Spinal cord (tissue), 10 donors: ENCODE measurements around the gene NF1. TPM values are rescaled to one million over a fixed set of nuclear protein-coding genes. Genes with fewer than 3 reads are reported as not detected.

ENCODE experiments used
- DNase-seq, 6 donors: peaks; one replicate each; pipeline versions ENCODE4 v3.0.0 to v3.0.0-alpha.2; 2013 to 2015; ENCODE audit warnings: low spot score in 6 of 6, low read depth in 4 of 6
- H3K27ac ChIP-seq: one replicate; pipeline ENCODE4 v1.5.1; 2013; ENCODE audit warnings: low read depth, low read length, control low read depth
- H3K27me3 ChIP-seq: one replicate; pipeline ENCODE4 v1.6.1; 2013; ENCODE audit warnings: low read length; ENCODE audit not compliant: control insufficient read depth, insufficient read depth
- H3K36me3 ChIP-seq: one replicate; pipeline ENCODE4 v1.6.1; 2013; ENCODE audit warnings: low read length; ENCODE audit not compliant: control insufficient read depth, insufficient read depth
- H3K4me1 ChIP-seq: one replicate; pipeline ENCODE4 v1.6.1; 2013; ENCODE audit warnings: low read length; ENCODE audit not compliant: control insufficient read depth, insufficient read depth
- H3K4me3 ChIP-seq: one replicate; pipeline ENCODE4 v1.5.1; 2013; ENCODE audit warnings: low read depth, low read length, control low read depth
- H3K9me3 ChIP-seq: one replicate; pipeline ENCODE4 v1.6.1; 2013; ENCODE audit warnings: low read length; ENCODE audit not compliant: control insufficient read depth, insufficient read depth
- WGBS: methylation state at CpG from one replicate; pipeline ENCODE4 v1.1.5; 2013; ENCODE audit warnings: missing lambda C conversion rate; ENCODE audit not compliant: insufficient coverage; 5-methylcytosine and 5-hydroxymethylcytosine counted together
- polyA plus RNA-seq, 2 donors: library from polyadenylated mRNA; unstranded; fragments of 120-200 nt; gene quantifications; one replicate each; pipeline ENCODE4 v1.2.1, GENCODE V29; 2013; ENCODE audit not compliant: insufficient read length in 2 of 2
- total RNA-seq, 2 donors: library from RNA; depleted of rRNA in 1 of 2; stranded (reverse); fragments of 120-200 nt in 1 of 2; fragments of >200 nt in 1 of 2; gene quantifications; one replicate each; pipeline versions ENCODE4 v1.2.3 to v1.2.4, GENCODE V29; 2013 to 2014
- donor health status: healthy.

The NF1 gene
- total and polyA plus RNA-seq, 4 donors = 41.1 to 140 (median 54.9) TPM

- H3K36me3 ChIP-seq = peaks cover 25% of the 10 kb centered on the region
- DNase-seq = no peak
- WGBS = no CpG with 5 or more reads among the region's 1 CpG
- H3K9me3 ChIP-seq = no peaks in the 10 kb centered on the region
- no peaks in the 10 kb centered on the region for H3K27me3 ChIP-seq
- H3K4me3 ChIP-seq = no peak overlapping the region
- H3K4me1 ChIP-seq = no peaks in the 10 kb centered on the region
- H3K27ac ChIP-seq = no peak overlapping the region
These were observed 261.2 kb downstream of the NF1 start for GRCh38 chr17:31355935-31356334.

GRCh38 chr17:31357091-31357490 is 262.3 kb downstream of the NF1 start:
- no peaks in the 10 kb centered on the region for H3K27me3 ChIP-seq
- no peaks in the 10 kb centered on the region for H3K4me1 ChIP-seq
- DNase-seq = no peak
- no peak overlapping the region for H3K4me3 ChIP-seq
- no peaks in the 10 kb centered on the region for H3K9me3 ChIP-seq
- WGBS = no CpG with 5 or more reads among the region's 2 CpGs
- no peak overlapping the region for H3K27ac ChIP-seq
- peaks cover 20% of the 10 kb centered on the region for H3K36me3 ChIP-seq

- H3K4me3 ChIP-seq = no peak overlapping the region
- peak in 1 of 6 donors; percentile 20 for DNase-seq
- H3K27ac ChIP-seq = no peak overlapping the region
- WGBS = no CpG with 5 or more reads among the region's 3 CpGs
- no peaks in the 10 kb centered on the region for H3K27me3 ChIP-seq
- no peaks in the 10 kb centered on the region for H3K4me1 ChIP-seq
- peaks cover 15% of the 10 kb centered on the region for H3K36me3 ChIP-seq
- no peaks in the 10 kb centered on the region for H3K9me3 ChIP-seq
These were observed 263.1 kb downstream of the NF1 start for GRCh38 chr17:31357839-31358394.

- no peaks in the 10 kb centered on the region for H3K9me3 ChIP-seq
- DNase-seq = no peak
- 98% methylated on average over 5 of the region's 6 CpGs for WGBS
- H3K4me1 ChIP-seq = no peaks in the 10 kb centered on the region
- H3K27me3 ChIP-seq = no peaks in the 10 kb centered on the region
- no peak overlapping the region for H3K27ac ChIP-seq
- H3K36me3 ChIP-seq = peaks cover 15% of the 10 kb centered on the region
- H3K4me3 ChIP-seq = no peak overlapping the region
These were observed 269.2 kb downstream of the NF1 start for GRCh38 chr17:31364012-31364411.

DNA sequence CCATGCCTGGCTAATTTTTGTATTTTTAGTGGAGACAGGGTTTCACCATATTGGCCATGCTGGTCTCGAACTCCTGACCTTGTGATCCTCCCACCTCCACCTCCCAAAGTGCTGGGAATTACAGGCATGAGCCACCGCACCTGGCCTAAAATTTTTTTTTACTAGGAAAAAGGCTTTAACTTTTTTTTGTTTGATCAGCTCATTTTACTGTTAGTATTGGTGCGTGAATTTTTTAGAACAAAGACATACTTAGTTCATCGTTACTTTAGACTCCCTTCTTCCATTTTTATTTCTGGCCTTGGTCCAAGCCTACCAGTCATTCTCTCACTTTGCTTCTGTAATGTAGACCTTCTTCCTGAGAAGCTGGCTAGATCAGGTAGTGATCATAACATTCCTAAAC is 271.3 kb downstream of the NF1 start:
- H3K27me3 ChIP-seq = no peaks in the 10 kb centered on the region
- H3K27ac ChIP-seq = no peak overlapping the region
- WGBS = no CpG with 5 or more reads among the region's 4 CpGs
- H3K9me3 ChIP-seq = no peaks in the 10 kb centered on the region
- no peak overlapping the region for H3K4me3 ChIP-seq
- DNase-seq = no peak
- no peaks in the 10 kb centered on the region for H3K4me1 ChIP-seq
- H3K36me3 ChIP-seq = peaks cover 8% of the 10 kb centered on the region

GRCh38 chr17:31369266-31369665 is 274.5 kb downstream of the NF1 start:
- H3K9me3 ChIP-seq = no peaks in the 10 kb centered on the region
- H3K4me1 ChIP-seq = no peaks in the 10 kb centered on the region
- H3K36me3 ChIP-seq = peaks cover 11% of the 10 kb centered on the region
- no peak overlapping the region for H3K27ac ChIP-seq
- no peak for DNase-seq
- H3K4me3 ChIP-seq = no peak overlapping the region
- no peaks in the 10 kb centered on the region for H3K27me3 ChIP-seq

DNA sequence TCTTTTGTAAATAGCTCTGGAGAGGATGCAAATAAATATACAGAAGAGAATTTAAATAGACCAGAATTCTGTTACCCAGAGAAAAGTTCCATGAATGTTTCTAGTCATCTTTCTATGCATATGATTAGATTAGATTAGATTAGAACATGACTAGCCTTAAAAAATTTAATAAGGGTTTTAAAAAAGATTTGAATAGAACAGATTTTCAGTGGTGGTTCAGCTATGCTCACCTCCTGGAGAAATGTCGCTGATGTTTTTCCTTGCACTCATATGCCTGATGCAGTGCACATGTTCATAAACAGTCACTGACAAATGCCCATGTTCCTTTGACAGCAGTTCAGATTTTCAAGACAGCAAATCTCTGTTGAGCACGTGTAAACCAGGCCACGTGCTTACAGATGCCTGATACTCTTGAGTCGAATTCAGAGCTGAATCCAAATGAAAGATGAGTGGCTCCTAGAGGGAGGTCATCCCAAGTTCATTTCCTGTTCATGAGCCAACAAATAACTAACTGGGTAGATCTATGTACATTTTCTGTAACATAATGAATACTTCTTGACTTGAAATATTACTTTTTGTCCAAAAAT is 276.8 kb downstream of the NF1 start:
- Histone ChIP-seq H3K4me3 (no peak overlapping the region), H3K4me1 (no peaks in the 10 kb centered on the region), H3K27ac (no peak overlapping the region), H3K9me3 (no peaks in the 10 kb centered on the region), H3K27me3 (no peaks in the 10 kb centered on the region), H3K36me3 (peaks cover 8% of the 10 kb centered on the region)
- 44% methylated on average over 4 of the region's 4 CpGs for WGBS
- DNase-seq = no peak

- Histone ChIP-seq H3K4me1 (no peaks in the 10 kb centered on the region), H3K27ac (no peak overlapping the region), H3K9me3 (no peaks in the 10 kb centered on the region), H3K4me3 (no peak overlapping the region), H3K27me3 (no peaks in the 10 kb centered on the region), H3K36me3 (peaks cover 5% of the 10 kb centered on the region)
- DNase-seq = peak in 4 of 6 donors; percentile 38 to 87 (median 58)
- 96% methylated on average over 6 of the region's 10 CpGs for WGBS
These were observed 278.6 kb downstream of the NF1 start for GRCh38 chr17:31373150-31374093.

DNA sequence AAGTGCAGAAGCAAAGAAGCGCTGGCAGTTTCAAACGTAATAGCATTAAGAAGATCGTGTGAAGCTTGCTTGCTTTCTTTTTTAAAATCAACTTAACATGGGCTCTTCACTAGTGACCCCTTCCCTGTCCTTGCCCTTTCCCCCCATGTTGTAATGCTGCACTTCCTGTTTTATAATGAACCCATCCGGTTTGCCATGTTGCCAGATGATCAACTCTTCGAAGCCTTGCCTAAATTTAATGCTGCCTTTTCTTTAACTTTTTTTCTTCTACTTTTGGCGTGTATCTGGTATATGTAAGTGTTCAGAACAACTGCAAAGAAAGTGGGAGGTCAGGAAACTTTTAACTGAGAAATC is 279.3 kb downstream of the NF1 start:
- Histone ChIP-seq H3K27ac (no peak overlapping the region), H3K27me3 (no peaks in the 10 kb centered on the region), H3K4me1 (no peaks in the 10 kb centered on the region), H3K36me3 (peaks cover 8% of the 10 kb centered on the region), H3K4me3 (no peak overlapping the region), H3K9me3 (no peaks in the 10 kb centered on the region)
- DNase-seq = no peak
- WGBS = 92% methylated on average over 3 of the region's 6 CpGs

- Histone ChIP-seq H3K27ac (no peak overlapping the region), H3K4me1 (no peaks in the 10 kb centered on the region), H3K9me3 (no peaks in the 10 kb centered on the region), H3K27me3 (no peaks in the 10 kb centered on the region), H3K36me3 (peaks cover 9% of the 10 kb centered on the region), H3K4me3 (no peak overlapping the region)
- WGBS = no CpG with 5 or more reads among the region's 2 CpGs
- DNase-seq = no peak
These were observed 279.7 kb downstream of the NF1 start for GRCh38 chr17:31374503-31374902.
